Kidney (tissue), 14 donors: Measurements from ENCODE around the gene CAPNS1. TPM values are rescaled to one million over a fixed set of nuclear protein-coding genes. Genes with fewer than 3 reads are reported as not detected.
"Not testable (repeated sequence)": the region's sequence is repeated elsewhere in the genome, so short reads cannot be mapped to it uniquely, and the experiment has no call there.

Experiments
- DNase-seq, 5 donors: peaks; one replicate each; pipeline ENCODE4 v3.0.0-alpha.2; 2013 to 2020
- FAIRE-seq: peaks from 2 replicates; lab custom pipeline; 2012; peaks lifted over from hg19 to GRCh38; lab: Jason Lieb, UNC
- H3K27ac ChIP-seq, 2 donors: one replicate each; pipeline ENCODE4 v1.7.0; 2013; ENCODE audit warnings: low read depth in 2 of 2, low read length in 2 of 2, inconsistent platforms in 1 of 2
- H3K27me3 ChIP-seq: one replicate; pipeline ENCODE4 v1.7.1; 2013; ENCODE audit warnings: low read length, inconsistent platforms; ENCODE audit not compliant: control insufficient read depth, insufficient read depth
- H3K36me3 ChIP-seq, 3 donors: one replicate each; pipeline versions ENCODE4 v1.7.0 to v1.7.1; 2013; ENCODE audit warnings: low read length in 3 of 3, control low read depth in 1 of 3, inconsistent platforms in 1 of 3; ENCODE audit not compliant: insufficient read depth in 3 of 3, control insufficient read depth in 2 of 3
- H3K4me1 ChIP-seq, 3 donors: one replicate each; pipeline versions ENCODE4 v1.7.0 to v1.7.1; 2013; ENCODE audit warnings: low read length in 3 of 3, inconsistent platforms in 1 of 3, low read depth in 1 of 3; ENCODE audit not compliant: control insufficient read depth in 2 of 3, insufficient read depth in 2 of 3
- H3K4me3 ChIP-seq, 3 donors: one replicate each; pipeline versions ENCODE4 v1.7.0 to v1.8.1; 2013; ENCODE audit warnings: low read length in 3 of 3, control low read depth in 1 of 3, inconsistent platforms in 1 of 3
- H3K9ac ChIP-seq, 3 donors: one replicate each; pipeline versions ENCODE4 v1.7.0 to v1.7.1; 2013; ENCODE audit warnings: low read length in 3 of 3, control low read depth in 1 of 3, inconsistent platforms in 1 of 3
- H3K9me3 ChIP-seq, 3 donors: one replicate each; pipeline versions ENCODE4 v1.7.0 to v1.7.1; 2013; ENCODE audit warnings: low read length in 3 of 3, control low read depth in 1 of 3, inconsistent platforms in 1 of 3; ENCODE audit not compliant: control insufficient read depth in 2 of 3, insufficient read depth in 1 of 3
- CTCF ChIP-seq: IDR thresholded peaks from 3 replicates; pipeline ENCODE4 v1.5.1; 2012; ENCODE audit warnings: mild to moderate bottlenecking, moderate library complexity, borderline replicate concordance; ENCODE audit not compliant: insufficient read depth; ENCODE audit errors: extremely low read depth
- intact Hi-C: fragments of 100-400 bp; cut with DNase I; formaldehyde crosslinking; loops from one replicate; pipeline ENCODE4 v1.11.1; 2022
- polyA plus RNA-seq: library from polyadenylated mRNA; stranded (reverse); fragments of 350-450 nt; fragmentation: Illumina TruSeq; extraction: RNeasy Lipid Tissue Mini Kit (QIAGEN cat#74804); gene quantifications from one replicate; pipeline ENCODE4 v1.2.3, GENCODE V29; 2014; ENCODE audit warnings: low read depth, low replicate concordance; ENCODE audit not compliant: insufficient read depth
- total RNA-seq: library from RNA; stranded (reverse); fragmentation: NEBNext Ultra II Directional; extraction: Animal tissue kit (Norgen Biotek cat#: 25700); gene quantifications from one replicate; pipeline ENCODE4 v1.2.1, GENCODE V29; 2021
- donor health status: control.
- donor health status: control.
- donor health status: control.
- donor health status: control.
- donor health status: control.
- donor health status: DM: yes; HTN: yes; CAD: no.
- donor health status: Normal renal cell carcinoma (clear cell type).

Gene CAPNS1
- total and polyA plus RNA-seq, 2 donors from 2014 or later: 861 to 1,098 TPM

- TF ChIP-seq CTCF: no peak
- peaks cover 0 to 2% (median 0%) of the 10 kb centered on the region in 3 donors for H3K4me1 ChIP-seq
- peak overlapping the region in 1 of 2 donors; percentile 13 for H3K27ac ChIP-seq
- no peak for FAIRE-seq
- peak in 4 of 5 donors; percentile 75 to 93 (median 90) for DNase-seq
- H3K4me3 ChIP-seq: no peak overlapping the region
- H3K36me3 ChIP-seq: no peaks in the 10 kb centered on the region
- intact Hi-C loops: no loop called here
- H3K27me3 ChIP-seq: no peaks in the 10 kb centered on the region
- peak overlapping the region in 1 of 3 donors; percentile 34 for H3K9ac ChIP-seq
- H3K9me3 ChIP-seq: no peaks in the 10 kb centered on the region
These were observed 29.4 kb downstream of the CAPNS1 start for GRCh38 chr19:36169084-36169760.

- peaks cover 0 to 2% (median 0%) of the 10 kb centered on the region in 3 donors for H3K4me1 ChIP-seq
- no peak overlapping the region for H3K27ac ChIP-seq
- intact Hi-C loops: loop anchor here (5.0 kb wide), 1 partner anchor 51 kb away; no protein-coding TSS in a partner anchor
- no peaks in the 10 kb centered on the region for H3K36me3 ChIP-seq
- no peak overlapping the region for H3K4me3 ChIP-seq
- FAIRE-seq (no peak), DNase-seq (no peak)
- H3K9ac ChIP-seq: no peak overlapping the region
- no peaks in the 10 kb centered on the region for H3K27me3 ChIP-seq
- no peaks in the 10 kb centered on the region for H3K9me3 ChIP-seq
- TF ChIP-seq CTCF: no peak
These were observed 33.0 kb downstream of the CAPNS1 start for GRCh38 chr19:36172852-36173251.

GRCh38 chr19:36173846-36174245 is 34.0 kb downstream of the CAPNS1 start:
- not testable (repeated sequence) for H3K9ac ChIP-seq, H3K9me3 ChIP-seq, FAIRE-seq, DNase-seq, H3K36me3 ChIP-seq, H3K4me1 ChIP-seq, H3K4me3 ChIP-seq, H3K27me3 ChIP-seq, H3K27ac ChIP-seq
- intact Hi-C loops: loop anchor here (5.0 kb wide), 1 partner anchor 52 kb away; no protein-coding TSS in a partner anchor

GRCh38 chr19:36179077-36179476 is 39.2 kb downstream of the CAPNS1 start:
- H3K9me3 ChIP-seq, H3K4me3 ChIP-seq, H3K27me3 ChIP-seq, H3K27ac ChIP-seq, FAIRE-seq, DNase-seq, H3K9ac ChIP-seq, intact Hi-C loops, H3K4me1 ChIP-seq: not testable (repeated sequence)
- peaks cover 0 to 11% (median 6%) of the 10 kb centered on the region in 3 donors for H3K36me3 ChIP-seq
